Panc1 (cell line): ENCODE results near the gene CCNJL. TPM values are rescaled to one million over a fixed set of nuclear protein-coding genes. Genes with fewer than 3 reads are reported as not detected.

ENCODE experiments used
- ATAC-seq: fragments of 200-7000 bp; cut with Tn5 transposase; 2 replicates; pipeline ENCODE4 v1.9.1; 2020; ENCODE audit warnings: mild to moderate bottlenecking, moderate library complexity
- BruUV-seq: library from RNA; stranded (reverse); fragments of 400-500 nt; replicated peaks from 2 replicates; lab custom pipeline; 2021; lab: Mats Ljungman, UMichigan
- CTCF ChIA-PET: fragments of 300-600 bp; sonication (Branson Sonifier 250); formaldehyde crosslinking; loops from one replicate; lab custom pipeline; 2022; ENCODE audit warnings: antibody characterized with exemption; lab: Charles Lee
- POLR2A ChIA-PET: fragments of 300-600 bp; sonication (Branson Sonifier 250); formaldehyde crosslinking; loops from one replicate; lab custom pipeline; 2022; ENCODE audit warnings: antibody characterized with exemption; lab: Charles Lee
- DNase-seq: peaks from one replicate; pipeline ENCODE4 v3.0.0-alpha.2; 2010; ENCODE audit warnings: low read depth, low spot score
- H3K27ac ChIP-seq: 2 replicates; pipeline ENCODE4 v1.5.1; 2011; ENCODE audit warnings: mild to moderate bottlenecking, low read length, inconsistent platforms
- H3K27me3 ChIP-seq: fragments of 200-500 bp; sonication (Bioruptor generic); 2 replicates; pipeline ENCODE4 v1.6.0; 2014; ENCODE audit warnings: low read length, inconsistent platforms; ENCODE audit not compliant: control insufficient read depth, insufficient read depth
- H3K36me3 ChIP-seq: fragments of 200-500 bp; sonication (Bioruptor generic); 2 replicates; pipeline ENCODE4 v1.5.1; 2014; ENCODE audit warnings: inconsistent platforms, mild to moderate bottlenecking, low read length, moderate library complexity; ENCODE audit not compliant: control insufficient read depth, insufficient read depth
- H3K4me1 ChIP-seq: 2 replicates; pipeline ENCODE4 v1.5.1; 2011; ENCODE audit warnings: inconsistent platforms, mild to moderate bottlenecking, low read length, moderate library complexity; ENCODE audit not compliant: control insufficient read depth, insufficient read depth
- H3K4me3 ChIP-seq, 2 experiments: 2 replicates each; pipeline ENCODE4 v1.5.1; 2011 to 2012; ENCODE audit warnings: low read depth in 2 of 2, low read length in 2 of 2, mild to moderate bottlenecking in 2 of 2, inconsistent platforms in 1 of 2, moderate library complexity in 1 of 2
- H3K9me3 ChIP-seq: fragments of 200-500 bp; sonication (Bioruptor generic); 2 replicates; pipeline ENCODE4 v1.5.1; 2014; ENCODE audit warnings: low read depth, mild to moderate bottlenecking, inconsistent platforms, low read length, moderate library complexity; ENCODE audit not compliant: control insufficient read depth, insufficient read depth
- CTCF ChIP-seq: fragments of 450-650 bp; IDR thresholded peaks from 2 replicates; pipeline ENCODE4 v1.5.1; 2017; ENCODE audit warnings: mild to moderate bottlenecking
- POLR2AphosphoS5 ChIP-seq: IDR thresholded peaks from 2 replicates; pipeline ENCODE4 v1.6.1; 2012; ENCODE audit warnings: mild to moderate bottlenecking, low read depth, low read length, moderate library complexity
- REST ChIP-seq, 2 experiments: IDR thresholded peaks; 2 replicates each; pipeline ENCODE4 v1.6.1; 2011 to 2012; ENCODE audit warnings: low read depth in 2 of 2, control low read depth in 1 of 2, low read length in 1 of 2, mild to moderate bottlenecking in 1 of 2, moderate library complexity in 1 of 2; ENCODE audit not compliant: insufficient read depth in 1 of 2
- SIN3A ChIP-seq: IDR thresholded peaks from 2 replicates; pipeline ENCODE4 v1.6.1; 2012; ENCODE audit warnings: low read depth, mild to moderate bottlenecking, low read length, moderate library complexity, borderline replicate concordance; ENCODE audit not compliant: insufficient read depth
- TCF7L2 ChIP-seq: IDR thresholded peaks from 2 replicates; pipeline ENCODE4 v1.6.1; 2011; ENCODE audit warnings: mild to moderate bottlenecking, low read depth, low read length, inconsistent platforms
- in situ Hi-C: cut with HindIII; loops from 2 replicates; pipeline ENCODE4 v1.10.0; 2016; ENCODE audit warnings: low sequenced_read_pairs, low pct_unique_long_range_greater_than_20kb
- intact Hi-C: fragments of 100-400 bp; cut with micrococcal nuclease; formaldehyde crosslinking; loops from one replicate; pipeline ENCODE4 v1.10.0; 2022; ENCODE audit not compliant: unreplicated experiment
- total RNA-seq: library from RNA; stranded (reverse); gene quantifications from one replicate; pipeline ENCODE4 v1.2.1, GENCODE V29; 2021; ENCODE audit not compliant: unreplicated experiment

CCNJL gene
- total RNA-seq, 1 experiment from 2014 or later, result 35.0 TPM

- Histone ChIP-seq H3K36me3 (no peaks in the 10 kb centered on the region), H3K4me3 (no peak overlapping the region), H3K27ac (no peak overlapping the region), H3K4me1 (no peaks in the 10 kb centered on the region), H3K9me3 (no peaks in the 10 kb centered on the region), H3K27me3 (no peaks in the 10 kb centered on the region)
- no TSS peak for BruUV-seq
- in situ Hi-C loops (no loop called here), intact Hi-C loops (no loop called here)
- POLR2A ChIA-PET, result no interaction called here
- DNase-seq (no peak), ATAC-seq (no peak)
- TF ChIP-seq TCF7L2 (no peak), CTCF (no peak), SIN3A (no peak), REST (IDR thresholded peaks at IDR 0.05; ENCODE audit: insufficient read depth in 1 of 2, low read depth in 2 of 2, low read length in 1 of 2) (no peak), POLR2AphosphoS5 (no peak)
- CTCF ChIA-PET, result no interaction called here
These were observed 14.6 kb downstream of the CCNJL start for GRCh38 chr5:160297776-160298175.

- ChIA-PET POLR2A (no interaction called here), CTCF (no interaction called here)
- no peak for DNase-seq
- Histone ChIP-seq H3K4me1 (peaks cover 4% of the 10 kb centered on the region), H3K9me3 (no peaks in the 10 kb centered on the region), H3K27ac (no peak overlapping the region), H3K36me3 (no peaks in the 10 kb centered on the region), H3K27me3 (no peaks in the 10 kb centered on the region), H3K4me3 (no peak overlapping the region)
- intact Hi-C loops, result no loop called here
- no TSS peak for BruUV-seq
- TF ChIP-seq TCF7L2, result no peak
- no peak for TF ChIP-seq POLR2AphosphoS5
- no peak for TF ChIP-seq REST (IDR thresholded peaks at IDR 0.05; ENCODE audit: insufficient read depth in 1 of 2, low read depth in 2 of 2, low read length in 1 of 2)
- TF ChIP-seq SIN3A, result no peak
- no peak for TF ChIP-seq CTCF
- in situ Hi-C loops, result no loop called here
- ATAC-seq, result no peak
These were observed 15.4 kb downstream of the CCNJL start for GRCh38 chr5:160297004-160297403.
